Brain microvascular endothelial cell (primary cell): ENCODE results near the gene BTBD9.
A peak's percentile ranks its signal among the peaks of the same experiment; 100 is the strongest.

Source experiments
- DNase-seq: peaks from one replicate; pipeline ENCODE4 v3.0.0-alpha.2; 2020
- H3K27ac ChIP-seq: fragments of 250-450 bp; sonication (Bioruptor Pico); 2 replicates; pipeline ENCODE4 v1.5.1; 2020; ENCODE audit warnings: mild to moderate bottlenecking, moderate library complexity
- H3K27me3 ChIP-seq: fragments of 250-450 bp; sonication (Bioruptor Pico); replicated peaks from 2 replicates; pipeline ENCODE4 v1.5.1; 2020; ENCODE audit warnings: mild to moderate bottlenecking
- H3K36me3 ChIP-seq: fragments of 250-450 bp; sonication (Bioruptor Pico); replicated peaks from 2 replicates; pipeline ENCODE4 v1.5.1; 2020; ENCODE audit warnings: mild to moderate bottlenecking
- H3K4me3 ChIP-seq: 2 replicates; pipeline ENCODE4 v1.5.1; 2011; ENCODE audit warnings: low read depth, mild to moderate bottlenecking, control low read depth, low read length, moderate library complexity
- CTCF ChIP-seq: IDR thresholded peaks from 2 replicates; pipeline ENCODE4 v1.5.1; 2011; ENCODE audit warnings: low read depth, mild to moderate bottlenecking, moderate library complexity, low read length, control low read depth, inconsistent platforms; ENCODE audit errors: missing control alignments
- in situ Hi-C: cut with HindIII; loops from 2 replicates; pipeline ENCODE4 v1.10.0; 2017; ENCODE audit warnings: low sequenced_read_pairs, low pct_ligation_motif_present

The BTBD9 gene

GRCh38 chr6:38499529-38500096 is 140.1 kb downstream of the BTBD9 start:
- H3K36me3 ChIP-seq: no peaks in the 10 kb centered on the region
- H3K4me3 ChIP-seq: no peak overlapping the region
- in situ Hi-C loops: no loop called here
- DNase-seq: no peak
- no peak overlapping the region for H3K27ac ChIP-seq
- no peaks in the 10 kb centered on the region for H3K27me3 ChIP-seq
- TF ChIP-seq CTCF: no peak

- in situ Hi-C loops: no loop called here
- no peak for TF ChIP-seq CTCF
- H3K4me3 ChIP-seq: no peak overlapping the region
- H3K27ac ChIP-seq: no peak overlapping the region
- no peaks in the 10 kb centered on the region for H3K36me3 ChIP-seq
- H3K27me3 ChIP-seq: no peaks in the 10 kb centered on the region
- no peak for DNase-seq
Observed at GRCh38 chr6:38498805-38499445, 140.8 kb downstream of the BTBD9 start.

- in situ Hi-C loops: no loop called here
- TF ChIP-seq CTCF: no peak
- Histone ChIP-seq H3K27me3 (no peaks in the 10 kb centered on the region), H3K27ac (no peak overlapping the region), H3K4me3 (no peak overlapping the region), H3K36me3 (no peaks in the 10 kb centered on the region)
- no peak for DNase-seq
Observed at GRCh38 chr6:38498085-38498484, 141.6 kb downstream of the BTBD9 start.

- no peak overlapping the region for H3K27ac ChIP-seq
- no peak overlapping the region for H3K4me3 ChIP-seq
- H3K36me3 ChIP-seq: no peaks in the 10 kb centered on the region
- in situ Hi-C loops: no loop called here
- TF ChIP-seq CTCF: no peak
- DNase-seq: no peak
- H3K27me3 ChIP-seq: no peaks in the 10 kb centered on the region
Observed at GRCh38 chr6:38497546-38497945, 142.2 kb downstream of the BTBD9 start.

- peak; percentile 13 for DNase-seq
- Histone ChIP-seq H3K27me3 (no peaks in the 10 kb centered on the region), H3K4me3 (no peak overlapping the region), H3K36me3 (no peaks in the 10 kb centered on the region), H3K27ac (no peak overlapping the region)
- no peak for TF ChIP-seq CTCF
- in situ Hi-C loops: no loop called here
Observed at GRCh38 chr6:38495922-38496635, 143.7 kb downstream of the BTBD9 start.
